GDM1 (cell line): Measurements from ENCODE around the gene IPO5.
"Not testable (repeated sequence)": the region's sequence is repeated elsewhere in the genome, so short reads cannot be mapped to it uniquely, and the experiment has no call there.

Experiments
- DNase-seq: peaks from one replicate; lab custom pipeline; 2025; lab: John Stamatoyannopoulos, UW

IPO5 gene

DNA sequence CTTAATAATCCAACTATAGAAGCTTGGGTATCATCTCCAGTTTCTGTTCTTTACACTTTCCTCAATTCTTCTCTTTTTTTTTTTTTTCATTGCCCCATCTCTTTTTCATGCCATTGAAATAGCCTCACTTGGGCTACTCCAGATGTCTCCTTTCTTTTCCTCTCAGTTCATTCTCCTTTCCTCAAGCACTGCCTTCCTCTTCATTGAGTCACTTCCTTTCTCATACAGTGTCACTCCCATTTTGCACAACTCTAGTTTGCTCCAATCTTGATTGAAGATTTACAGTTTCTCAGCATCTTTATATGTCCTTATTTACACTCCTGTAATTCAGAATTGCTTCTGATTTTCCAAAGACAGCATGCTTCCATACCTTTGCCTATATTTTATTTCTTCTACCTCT lies 61.3 kb downstream of the IPO5 start:
- no peak for DNase-seq

DNA sequence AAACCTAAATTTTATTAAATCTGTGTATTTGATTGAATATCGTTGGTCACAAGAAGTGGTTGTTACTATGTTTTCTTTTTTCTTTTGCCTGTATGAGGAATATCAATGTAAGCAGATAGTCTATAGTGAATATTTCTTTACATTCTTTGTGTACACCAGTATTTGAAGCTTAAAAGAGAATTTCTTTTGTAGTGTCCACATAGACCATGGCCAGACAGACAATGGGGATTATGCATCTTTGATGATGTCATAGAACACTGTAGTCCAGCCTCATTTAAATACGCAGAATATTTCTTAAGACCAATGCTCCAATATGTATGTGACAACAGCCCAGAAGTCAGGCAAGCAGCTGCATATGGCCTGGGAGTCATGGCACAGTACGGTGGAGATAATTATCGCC lies 64.8 kb downstream of the IPO5 start:
- DNase-seq, result no peak

DNA sequence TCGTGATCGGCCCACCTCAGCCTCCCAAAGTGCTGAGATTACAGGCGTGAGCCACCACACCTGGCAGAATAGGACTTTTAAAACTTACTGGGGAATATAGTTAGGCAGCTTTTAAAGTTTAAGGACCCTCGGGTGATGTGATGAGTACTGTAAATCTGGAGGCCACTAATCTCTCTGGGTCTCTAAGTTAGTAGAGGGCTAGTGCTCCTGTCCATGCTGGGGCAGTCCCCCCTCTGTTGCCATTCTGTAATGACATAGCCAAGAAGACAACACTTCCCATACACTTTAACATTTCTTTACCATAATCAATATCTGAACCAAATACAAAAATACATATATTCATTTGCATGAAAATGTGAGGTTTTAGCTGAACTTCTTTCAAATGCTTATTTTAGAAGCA lies 65.7 kb downstream of the IPO5 start:
- DNase-seq, result no peak

DNA sequence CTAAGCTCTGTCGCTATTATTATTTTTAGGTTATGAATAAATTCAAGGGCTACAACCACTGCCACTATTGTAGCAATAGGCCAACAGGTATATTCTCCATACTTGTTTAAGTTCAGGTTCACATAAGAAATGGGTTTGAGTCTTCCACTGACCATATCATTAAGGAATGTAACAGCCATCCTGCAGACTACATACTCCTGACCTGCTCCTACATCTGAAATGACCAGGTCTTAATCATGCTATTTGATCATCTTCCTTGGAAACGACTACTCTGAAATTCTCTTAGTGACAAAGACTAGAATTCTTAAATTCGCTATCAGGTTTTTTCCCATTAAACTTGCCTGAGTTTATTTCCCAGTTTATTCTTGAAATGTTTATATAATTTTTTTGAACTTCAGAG lies 66.8 kb downstream of the IPO5 start:
- no peak for DNase-seq

DNA sequence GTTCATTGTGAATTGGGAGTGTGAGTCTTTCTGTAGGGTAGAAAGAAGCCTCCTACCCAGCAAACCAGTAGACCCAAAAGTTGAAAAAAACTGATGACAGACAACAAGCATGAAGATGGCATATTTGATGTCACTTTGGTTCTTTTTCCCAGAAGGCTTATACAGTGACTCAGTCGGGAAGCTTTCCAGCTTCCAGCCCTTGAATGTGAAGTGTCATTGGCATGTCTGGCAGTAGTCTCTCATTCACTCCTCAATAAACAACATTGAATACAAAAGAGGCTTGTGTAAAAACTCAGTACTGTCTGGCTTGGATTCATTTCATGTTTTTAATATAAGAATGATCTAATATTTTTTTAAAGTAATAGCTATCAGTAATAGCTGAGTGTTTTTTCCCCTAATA lies 68.7 kb downstream of the IPO5 start:
- DNase-seq, result no peak

DNA sequence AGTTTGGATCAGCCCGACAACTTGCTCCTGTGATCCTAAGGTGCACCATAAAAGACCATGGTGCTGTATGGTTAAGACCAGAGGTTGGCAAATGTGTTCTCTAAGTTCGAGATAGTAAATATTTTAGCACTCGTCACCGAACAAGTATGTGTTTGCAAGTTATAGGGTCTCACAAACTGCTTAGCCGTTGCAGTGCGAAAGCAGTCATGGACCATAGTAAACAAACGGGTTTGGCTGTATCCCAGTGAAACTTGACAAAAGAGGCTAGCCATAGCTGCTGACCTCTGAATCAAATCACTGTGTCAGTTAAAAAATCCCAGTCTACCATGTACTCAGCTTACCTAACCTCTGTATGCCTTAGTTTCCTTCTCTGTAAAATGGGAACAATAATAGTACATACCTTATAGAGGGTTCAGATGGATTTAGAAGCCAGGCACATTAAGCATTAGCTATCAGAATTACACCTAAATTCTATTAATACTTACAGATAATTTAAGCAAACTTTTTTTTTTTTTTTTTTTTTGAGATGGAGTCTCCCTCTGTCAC lies 72.1 kb downstream of the IPO5 start:
- no peak for DNase-seq

DNA sequence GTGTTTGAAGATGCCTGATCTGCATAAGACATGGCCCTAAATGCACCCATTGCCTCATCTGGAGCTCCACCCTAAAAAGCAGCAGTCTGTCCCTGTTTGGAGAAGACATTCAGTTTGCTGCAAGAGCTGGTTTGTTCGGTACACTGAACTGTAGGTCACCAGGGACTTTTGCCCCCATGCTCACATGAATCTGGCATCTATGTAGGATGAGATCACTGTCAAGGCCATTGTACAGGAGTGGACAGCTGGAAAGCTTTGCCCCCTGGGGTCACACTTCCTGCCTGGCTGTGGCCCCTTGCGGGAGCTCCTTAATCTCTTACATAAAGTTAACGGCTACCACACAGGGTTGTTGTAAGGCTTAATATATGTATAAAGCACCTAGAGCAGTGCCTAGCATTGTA lies 73.0 kb downstream of the IPO5 start:
- DNase-seq, result no peak

DNA sequence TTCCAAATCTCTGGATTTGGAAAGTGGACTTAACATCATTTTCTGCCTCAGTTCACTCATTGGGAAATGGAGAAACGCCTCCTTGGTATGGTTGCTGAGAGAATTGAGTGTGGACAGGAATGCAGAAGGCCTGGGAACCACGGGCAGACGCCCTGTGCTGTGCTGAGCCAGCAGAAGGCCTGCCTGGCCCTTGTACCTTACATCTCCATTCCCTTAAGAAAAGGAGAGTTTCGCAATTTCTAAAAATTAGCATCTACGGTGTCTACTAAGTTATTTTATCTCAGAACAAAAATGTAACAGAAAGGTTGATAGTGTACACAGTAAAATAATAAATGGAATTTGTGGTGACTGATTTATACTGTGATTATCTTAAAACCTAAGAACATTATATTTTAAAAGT lies 78.7 kb downstream of the IPO5 start:
- no peak for DNase-seq

DNA sequence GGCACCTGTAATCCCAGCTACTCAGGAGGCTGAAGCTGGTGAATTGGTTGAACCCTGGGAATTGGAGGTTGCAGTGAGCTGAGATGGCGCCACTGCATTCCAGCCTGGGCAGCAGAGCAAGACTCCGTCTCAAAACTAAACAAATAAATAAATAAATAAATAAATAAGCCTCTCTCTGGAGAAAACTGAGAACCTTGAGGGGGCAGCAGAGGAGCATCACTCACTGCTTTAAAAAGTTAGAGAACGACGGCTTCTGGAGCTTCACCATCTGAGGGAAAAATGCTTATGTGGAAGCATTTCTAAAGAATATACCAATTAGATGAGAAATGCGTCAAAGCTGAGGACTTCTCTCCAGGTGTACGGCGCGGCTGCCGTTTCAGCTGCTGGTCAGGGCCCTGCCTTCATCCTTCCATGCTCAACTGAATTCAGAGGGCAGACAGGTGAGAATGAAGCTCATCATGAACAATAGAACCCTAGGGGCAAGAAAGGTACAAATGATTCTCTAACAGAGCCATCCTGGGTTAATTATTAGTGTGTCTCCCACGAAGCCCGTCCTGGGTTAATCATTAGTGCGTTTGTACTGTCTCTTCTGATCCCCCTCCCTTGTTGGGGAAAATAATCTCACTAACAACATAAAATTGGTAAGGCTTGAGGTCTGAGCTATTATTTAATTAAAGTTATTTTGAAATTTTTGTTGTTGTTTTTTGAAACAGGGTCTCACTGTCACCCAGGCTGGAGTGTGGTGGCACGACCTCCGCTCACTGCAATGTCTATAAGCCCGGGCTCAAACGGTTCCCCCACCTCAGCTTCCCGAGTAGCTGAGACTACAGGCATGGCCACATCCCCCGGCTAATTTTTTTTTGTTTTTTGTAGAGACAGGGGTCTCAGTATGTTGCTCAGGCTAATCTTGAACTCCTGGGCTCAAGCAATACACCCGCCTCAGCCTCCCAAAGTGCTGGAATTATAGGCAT lies 80.1 kb downstream of the IPO5 start:
- no peak for DNase-seq

DNA sequence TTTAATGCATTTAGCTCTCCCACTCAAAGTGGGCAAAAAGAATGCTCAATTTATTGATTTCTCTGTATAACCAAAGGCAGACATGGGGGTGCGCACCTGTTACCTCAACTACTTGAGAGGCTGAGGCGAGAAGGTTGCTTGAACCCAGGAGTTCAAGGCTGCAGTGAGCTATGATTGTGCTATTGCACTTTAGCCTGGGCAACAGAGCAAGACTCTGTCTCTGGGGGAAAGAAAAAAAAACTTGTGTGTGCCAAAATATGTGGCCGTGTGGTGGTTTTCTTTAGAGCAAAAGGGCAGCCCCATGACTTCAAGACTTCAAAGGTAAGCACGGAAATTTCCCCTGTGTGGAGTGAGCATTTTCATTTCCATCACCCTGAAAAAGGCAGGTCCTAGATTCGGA lies 81.9 kb downstream of the IPO5 start:
- DNase-seq, result no peak

DNA sequence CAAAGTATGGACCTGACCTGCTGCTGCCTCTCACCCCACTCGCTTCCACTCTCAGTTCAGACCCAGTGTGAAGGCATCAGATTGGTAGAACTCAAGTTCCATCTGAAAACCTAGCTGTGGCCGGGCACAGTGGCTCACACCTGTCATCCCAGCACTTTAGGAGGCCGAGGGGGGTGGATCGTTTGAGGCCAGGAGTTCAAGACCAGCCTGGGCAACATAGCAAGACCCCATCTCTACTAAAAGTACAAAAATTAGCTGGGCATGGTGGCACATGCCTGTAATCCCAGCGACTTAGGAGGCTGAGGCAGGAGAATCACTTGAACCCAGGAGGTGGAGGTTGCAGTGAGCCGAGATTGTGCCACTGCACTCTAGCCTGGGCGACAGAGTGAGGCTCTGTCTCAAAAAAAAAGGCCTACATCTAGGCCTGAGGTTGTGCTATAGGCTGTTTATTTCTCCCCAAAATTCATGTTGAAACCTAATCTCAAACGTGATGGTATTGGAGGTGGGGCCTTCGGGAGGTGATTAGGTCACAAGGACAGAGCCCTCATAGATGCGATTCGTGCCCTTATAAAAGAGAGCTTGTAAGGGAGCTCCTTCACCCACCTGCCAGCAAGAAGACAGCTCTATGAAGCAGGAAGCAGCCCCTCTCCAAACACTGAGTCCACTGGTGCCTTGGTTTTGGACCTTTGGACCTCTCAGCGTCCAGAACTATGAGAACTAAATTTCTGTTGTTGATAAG lies 83.3 kb downstream of the IPO5 start:
- DNase-seq, result not testable (repeated sequence)

DNA sequence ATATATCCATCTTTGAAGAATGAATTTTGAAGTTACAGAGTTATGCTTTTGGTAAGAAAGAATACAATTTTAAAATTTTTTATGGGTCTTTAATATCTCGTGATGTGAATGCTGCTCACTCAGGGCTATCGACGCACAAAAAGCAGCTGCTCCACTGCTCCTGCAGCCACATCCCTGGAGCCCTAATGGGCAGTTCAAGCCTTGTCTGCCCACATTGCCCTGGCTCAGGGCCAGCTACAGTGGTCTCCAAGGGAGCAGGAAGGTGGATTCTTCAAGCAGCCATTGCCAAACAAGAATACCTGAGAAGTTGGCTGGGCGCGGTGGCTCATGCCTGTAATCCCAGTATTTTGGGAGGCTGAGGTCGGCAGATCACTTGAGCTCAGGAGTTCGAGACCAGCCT lies 85.8 kb downstream of the IPO5 start:
- no peak for DNase-seq

DNA sequence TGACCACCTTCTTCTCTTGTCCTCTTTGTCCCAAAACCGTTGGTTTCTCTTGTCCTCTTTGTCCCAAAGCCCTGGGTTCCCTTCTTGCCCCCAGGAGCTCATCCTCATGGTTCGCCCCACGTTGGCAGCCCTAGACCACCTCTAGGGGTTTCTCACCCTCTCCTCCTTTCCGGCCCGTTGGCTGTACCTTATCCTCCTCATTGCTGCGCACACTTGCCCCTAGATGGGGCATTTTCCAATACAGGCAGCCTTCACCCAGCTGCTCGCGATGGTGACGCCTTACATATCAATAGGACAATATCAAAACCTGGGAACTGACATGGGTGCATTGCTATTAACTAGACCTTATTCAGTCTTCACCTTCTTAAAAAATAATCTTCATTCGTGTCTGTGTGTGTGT lies 86.5 kb downstream of the IPO5 start:
- DNase-seq, result no peak

DNA sequence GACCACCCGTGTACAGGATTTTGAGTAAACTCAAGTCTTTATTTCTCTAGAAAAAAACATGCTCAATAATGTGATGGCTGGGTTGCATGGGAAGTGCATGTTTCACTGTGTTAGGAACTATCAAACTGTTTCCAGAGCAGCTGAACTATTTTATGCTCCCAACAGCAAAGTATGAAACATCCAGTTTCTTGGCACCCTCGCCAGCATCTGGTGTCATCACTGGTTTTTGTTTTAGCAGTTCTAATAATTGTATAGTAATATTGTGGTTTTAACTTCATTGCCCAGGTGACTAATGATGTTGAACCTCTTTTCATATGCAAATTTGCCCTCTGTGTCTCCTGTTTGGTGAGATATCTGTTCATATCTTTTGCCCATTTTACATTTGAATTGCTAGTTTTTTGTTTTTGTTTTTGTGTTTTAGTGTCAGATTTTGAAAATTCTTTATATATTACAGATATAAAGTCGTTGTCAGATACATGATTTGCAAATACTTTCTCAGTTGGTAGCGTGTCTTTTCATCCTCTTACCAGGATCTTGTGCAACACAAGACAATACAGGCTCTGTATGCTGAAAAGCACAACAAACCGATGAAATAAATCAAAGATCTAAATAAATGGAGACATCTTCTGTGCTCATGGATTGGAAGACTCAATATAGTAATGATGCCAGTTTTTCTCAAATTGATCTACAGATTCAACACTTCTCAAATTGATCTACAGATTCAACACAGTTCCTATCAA lies 87.8 kb downstream of the IPO5 start:
- no peak for DNase-seq

DNA sequence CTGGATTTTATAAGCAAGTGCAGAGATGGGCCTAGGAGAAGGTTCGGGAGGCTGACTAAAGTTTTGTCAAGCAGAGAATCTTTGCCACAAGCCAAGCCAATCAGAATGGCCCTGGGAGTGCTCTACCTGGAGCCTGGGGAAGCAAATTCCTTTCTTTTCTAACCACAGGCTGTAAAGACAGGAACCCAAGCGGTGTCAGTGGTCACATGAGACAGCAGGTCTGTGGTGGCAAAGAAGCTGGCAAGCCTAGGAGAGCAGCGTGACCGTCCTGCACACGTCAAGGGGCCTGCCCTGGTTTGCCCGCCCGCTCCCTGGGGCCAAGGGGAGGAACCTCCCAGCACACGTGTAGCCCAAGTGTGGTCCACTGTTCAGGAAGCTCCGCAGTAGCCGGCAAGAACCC lies 90.8 kb downstream of the IPO5 start:
- no peak for DNase-seq

DNA sequence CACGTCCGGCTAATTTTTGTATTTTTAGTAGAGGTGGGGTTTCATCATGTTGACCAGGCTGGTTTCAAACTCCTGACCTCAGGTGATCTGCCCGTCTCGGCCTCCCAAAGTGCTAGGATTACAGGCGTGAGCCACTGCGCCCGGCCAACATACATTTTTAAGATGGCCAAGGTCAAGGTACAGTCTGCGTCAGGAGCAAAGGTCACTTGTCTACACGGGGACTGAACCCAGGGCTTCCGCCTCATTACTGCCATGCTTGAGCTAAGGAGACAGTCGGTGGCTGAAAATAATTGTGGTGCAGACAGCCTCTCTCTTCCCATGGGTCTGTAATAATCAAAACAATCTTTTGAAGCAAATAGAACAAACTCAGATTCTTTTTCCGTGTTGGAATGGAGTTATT lies 94.3 kb downstream of the IPO5 start:
- DNase-seq, result not testable (repeated sequence)

DNA sequence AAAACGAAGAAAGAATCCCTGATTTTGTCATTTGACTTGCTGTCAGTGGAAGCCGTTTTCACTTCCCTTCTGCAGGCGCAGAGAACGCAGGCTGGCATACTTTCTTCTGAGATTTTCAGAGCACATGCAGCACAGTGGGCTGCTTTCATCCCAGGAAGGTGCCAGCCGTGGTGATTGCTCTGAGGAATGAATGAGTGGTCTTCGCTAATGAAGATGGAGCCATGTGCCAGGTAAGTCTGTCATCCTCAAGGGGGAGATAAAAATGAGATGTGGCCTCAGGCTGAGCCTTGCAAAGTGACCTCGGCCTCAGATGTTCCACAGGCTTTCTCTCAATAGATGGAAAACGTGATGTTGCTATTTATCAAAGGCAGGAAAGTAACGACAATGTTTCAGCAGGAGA lies 94.8 kb downstream of the IPO5 start:
- DNase-seq, result no peak

DNA sequence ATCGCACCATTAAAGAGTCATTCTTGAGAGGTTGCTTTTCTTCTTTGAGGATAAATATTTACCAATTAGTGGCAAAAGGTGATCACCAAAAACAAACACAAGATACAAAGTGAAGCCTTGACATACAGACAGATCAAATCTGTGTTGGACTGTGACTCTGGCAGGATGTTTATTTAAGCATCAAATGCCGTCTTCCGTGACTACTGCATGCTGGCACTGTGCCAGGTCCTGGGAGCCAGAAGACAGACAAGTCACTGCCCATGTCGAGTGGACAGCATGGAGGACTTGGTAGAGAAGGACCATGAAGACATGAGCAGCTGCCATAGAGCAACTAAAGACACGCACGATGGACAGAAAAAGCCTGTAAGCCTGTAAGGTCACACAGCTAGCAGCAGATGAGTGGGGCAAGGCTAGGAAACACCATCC lies 96.6 kb downstream of the IPO5 start:
- DNase-seq, result no peak

DNA sequence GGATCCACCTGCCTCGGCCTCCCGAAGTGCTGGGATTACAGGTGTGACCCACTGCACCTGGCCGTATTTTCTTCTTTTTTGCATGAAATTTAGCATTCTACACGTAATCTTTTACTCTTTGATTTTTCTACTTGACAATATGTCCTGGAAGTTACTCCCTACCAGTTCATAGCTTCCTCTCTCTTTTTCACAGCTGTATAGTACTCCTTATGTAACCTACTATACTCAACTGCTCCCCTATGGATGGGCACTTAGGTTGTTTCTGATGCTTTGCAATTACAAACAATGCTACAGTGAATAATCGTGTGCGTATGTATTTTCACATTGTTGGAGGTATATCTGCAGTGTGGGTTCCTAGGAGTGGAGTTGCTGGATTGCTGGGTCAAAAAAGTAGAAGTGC lies 98.9 kb downstream of the IPO5 start:
- no peak for DNase-seq

DNA sequence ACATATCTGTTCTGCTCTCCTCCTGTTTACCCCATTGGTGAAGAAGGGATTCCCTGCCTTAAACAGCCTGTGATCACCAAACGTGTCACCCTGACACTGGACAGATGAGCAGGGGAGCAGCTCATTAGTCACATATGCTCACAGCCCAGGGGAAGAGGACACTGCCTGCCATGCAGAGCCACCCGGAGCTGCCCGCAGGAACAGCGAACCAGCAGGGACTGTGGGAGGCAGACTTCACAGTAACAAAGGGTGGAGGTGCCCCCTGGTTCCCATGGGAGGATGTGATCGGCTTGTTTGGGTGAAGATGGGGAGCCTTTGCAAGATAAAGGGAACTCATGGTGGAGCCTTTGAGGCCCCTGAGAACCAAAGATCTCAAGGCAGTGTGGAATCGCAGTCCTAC lies 100.8 kb downstream of the IPO5 start:
- DNase-seq, result no peak

DNA sequence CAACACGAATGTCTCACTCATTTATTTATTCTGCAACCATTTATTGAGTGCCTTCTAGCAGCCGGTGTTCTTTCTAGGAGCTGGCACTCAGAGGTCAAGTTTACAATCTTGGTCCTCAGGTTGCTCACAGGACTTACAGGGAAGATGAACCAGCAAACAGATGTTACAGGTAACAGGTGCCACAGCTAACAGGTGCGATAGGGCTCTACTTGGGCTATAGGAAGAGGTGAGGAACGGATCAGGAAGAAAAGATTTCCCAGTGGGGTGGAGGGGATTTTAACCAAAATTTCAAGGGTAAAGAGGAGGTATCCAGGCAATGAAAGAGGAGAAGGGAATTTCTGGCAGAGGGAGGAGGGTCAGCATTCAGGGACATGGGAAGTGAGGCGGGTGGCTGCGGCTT lies 102.1 kb downstream of the IPO5 start:
- no peak for DNase-seq

DNA sequence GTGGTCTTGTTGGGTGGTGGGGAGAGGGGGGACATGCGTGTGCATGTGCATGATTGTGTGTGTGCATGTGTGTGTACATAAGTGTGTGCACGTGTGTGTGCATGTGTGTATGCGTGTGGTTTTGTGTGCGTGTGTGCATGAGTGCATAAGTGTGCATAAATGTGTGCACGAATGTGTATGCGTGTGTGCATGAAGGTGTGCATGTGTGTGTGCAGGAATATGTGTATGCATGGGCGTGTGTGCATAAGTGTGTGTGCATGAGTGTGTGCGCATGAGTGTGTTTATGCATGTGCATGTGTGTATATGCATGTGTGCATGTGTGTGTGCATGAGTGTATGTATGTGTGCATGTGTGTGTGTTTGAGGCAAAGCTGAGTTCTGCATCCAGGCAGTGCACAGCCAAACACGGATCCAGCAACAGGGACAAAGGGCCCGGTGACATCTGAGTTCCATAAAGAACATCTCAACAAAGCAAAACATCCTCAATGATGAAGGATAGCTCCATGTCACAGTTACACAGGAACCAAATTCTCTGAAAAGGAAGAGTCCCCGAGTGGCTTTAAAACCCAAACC lies 103.5 kb downstream of the IPO5 start:
- no peak for DNase-seq
